ENCODE results near the gene PDIA5.

PDIA5 gene

GRCh38 chr3:123119802-123120201 lies 53.0 kb downstream of the PDIA5 start:
- DNase-seq (ENCODE audit: low spot score) = no peak

GRCh38 chr3:123120573-123120972 lies 53.7 kb downstream of the PDIA5 start:
- DNase-seq (ENCODE audit: low spot score) = no peak

GRCh38 chr3:123122057-123122456 lies 55.2 kb downstream of the PDIA5 start:
- DNase-seq (ENCODE audit: low spot score) = no peak

- DNase-seq (ENCODE audit: low spot score) = no peak
Observed at GRCh38 chr3:123122525-123123315, 55.9 kb downstream of the PDIA5 start.

GRCh38 chr3:123123716-123124616 lies 57.1 kb downstream of the PDIA5 start:
- no peak for DNase-seq (ENCODE audit: low spot score)

- no peak for DNase-seq (ENCODE audit: low spot score)
Observed at GRCh38 chr3:123124971-123125370, 58.1 kb downstream of the PDIA5 start.

GRCh38 chr3:123126031-123126430 lies 59.2 kb downstream of the PDIA5 start:
- no peak for DNase-seq (ENCODE audit: low spot score)

- no peak for DNase-seq (ENCODE audit: low spot score)
Observed at GRCh38 chr3:123126653-123127052, 59.8 kb downstream of the PDIA5 start.

GRCh38 chr3:123129092-123129491 lies 62.3 kb downstream of the PDIA5 start:
- no peak for DNase-seq (ENCODE audit: low spot score)

- no peak for DNase-seq (ENCODE audit: low spot score)
Observed at GRCh38 chr3:123129532-123129931, 62.7 kb downstream of the PDIA5 start.

GRCh38 chr3:123130079-123130750 lies 63.4 kb downstream of the PDIA5 start:
- no peak for DNase-seq (ENCODE audit: low spot score)

GRCh38 chr3:123134671-123135070 lies 67.8 kb downstream of the PDIA5 start:
- no peak for DNase-seq (ENCODE audit: low spot score)

- no peak for DNase-seq (ENCODE audit: low spot score)
Observed at GRCh38 chr3:123137001-123137400, 70.2 kb downstream of the PDIA5 start.

- DNase-seq (ENCODE audit: low spot score) = no peak
Observed at GRCh38 chr3:123138839-123139444, 72.1 kb downstream of the PDIA5 start.

GRCh38 chr3:123139522-123139921 lies 72.7 kb downstream of the PDIA5 start:
- no peak for DNase-seq (ENCODE audit: low spot score)

- DNase-seq (ENCODE audit: low spot score) = no peak
Observed at GRCh38 chr3:123140550-123140949, 73.7 kb downstream of the PDIA5 start.

GRCh38 chr3:123141276-123141675 lies 74.5 kb downstream of the PDIA5 start:
- no peak for DNase-seq (ENCODE audit: low spot score)

GRCh38 chr3:123143669-123144411 lies 77.0 kb downstream of the PDIA5 start:
- no peak for DNase-seq (ENCODE audit: low spot score)

- no peak for DNase-seq (ENCODE audit: low spot score)
Observed at GRCh38 chr3:123147754-123148535, 81.1 kb downstream of the PDIA5 start.

- no peak for DNase-seq (ENCODE audit: low spot score)
Observed at GRCh38 chr3:123148772-123149171, 81.9 kb downstream of the PDIA5 start.

GRCh38 chr3:123149525-123149924 lies 82.7 kb downstream of the PDIA5 start:
- DNase-seq (ENCODE audit: low spot score) = no peak
